Testis (tissue), 3 donors: ENCODE results near the gene KRTAP1-5. TPM values are rescaled to one million over a fixed set of nuclear protein-coding genes. Genes with fewer than 3 reads are reported as not detected.
"Not testable (repeated sequence)": the region's sequence is repeated elsewhere in the genome, so short reads cannot be mapped to it uniquely, and the experiment has no call there.

Experiments
- DNase-seq: peaks from one replicate; pipeline ENCODE4 v3.0.0-alpha.2; 2019
- H3K27ac ChIP-seq, 2 donors: fragments of 200-600 bp; sonication (generic); one replicate each; pipeline ENCODE4 v1.5.1; 2019
- H3K27me3 ChIP-seq: fragments of 200-600 bp; sonication (generic); one replicate; pipeline ENCODE4 v1.5.1; 2019
- H3K36me3 ChIP-seq: fragments of 200-600 bp; sonication (generic); one replicate; pipeline ENCODE4 v1.5.1; 2017; ENCODE audit warnings: low read depth; ENCODE audit errors: missing control alignments
- H3K4me1 ChIP-seq: fragments of 200-600 bp; sonication (generic); one replicate; pipeline ENCODE4 v1.5.1; 2019
- H3K4me3 ChIP-seq, 2 donors: fragments of 200-600 bp; sonication (generic); one replicate each; pipeline ENCODE4 v1.5.1; 2017 to 2019
- H3K9me3 ChIP-seq: fragments of 200-600 bp; sonication (generic); one replicate; pipeline ENCODE4 v1.5.1; 2017
- POLR2A ChIP-seq: fragments of 450-650 bp; IDR thresholded peaks from one replicate; pipeline ENCODE4 v1.6.1; 2017; ENCODE audit warnings: antibody characterized with exemption, mild to moderate bottlenecking, moderate library complexity
- WGBS, 2 donors: methylation state at CpG; one replicate each; pipeline ENCODE4 v1.1.5; 2018; 5-methylcytosine and 5-hydroxymethylcytosine counted together
- intact Hi-C: fragments of 100-400 bp; cut with DNase I; formaldehyde crosslinking; loops from one replicate; pipeline ENCODE4 v1.15.1; 2023; ENCODE audit warnings: low total_unique reads
- polyA plus RNA-seq: library from polyadenylated mRNA; stranded (reverse); fragments of 350-450 nt; fragmentation: Illumina TruSeq; extraction: RNeasy Lipid Tissue Mini Kit (QIAGEN cat#74804); gene quantifications from one replicate; pipeline ENCODE4 v1.2.3, GENCODE V29; 2014; ENCODE audit warnings: low read depth, low replicate concordance; ENCODE audit not compliant: insufficient read depth
- total RNA-seq, 2 donors: library from RNA; depleted of rRNA; stranded (reverse); fragments of >200 nt; gene quantifications; one replicate each; pipeline ENCODE4 v1.2.3, GENCODE V29; 2016
- TF ChIP-seq, protein P1 (sequence below), 3 experiments: fragments of 450-650 bp in 2 of 3; fragments of 200-600 bp in 1 of 3; sonication (generic) in 1 of 3; IDR thresholded peaks; one replicate each; pipeline ENCODE4 v1.5.1; 2016 to 2019; ENCODE audit warnings: antibody characterized with exemption in 3 of 3, mild to moderate bottlenecking in 2 of 3, moderate library complexity in 1 of 3

Gene KRTAP1-5
- total and polyA plus RNA-seq, 3 donors from 2014 or later = not detected

DNA sequence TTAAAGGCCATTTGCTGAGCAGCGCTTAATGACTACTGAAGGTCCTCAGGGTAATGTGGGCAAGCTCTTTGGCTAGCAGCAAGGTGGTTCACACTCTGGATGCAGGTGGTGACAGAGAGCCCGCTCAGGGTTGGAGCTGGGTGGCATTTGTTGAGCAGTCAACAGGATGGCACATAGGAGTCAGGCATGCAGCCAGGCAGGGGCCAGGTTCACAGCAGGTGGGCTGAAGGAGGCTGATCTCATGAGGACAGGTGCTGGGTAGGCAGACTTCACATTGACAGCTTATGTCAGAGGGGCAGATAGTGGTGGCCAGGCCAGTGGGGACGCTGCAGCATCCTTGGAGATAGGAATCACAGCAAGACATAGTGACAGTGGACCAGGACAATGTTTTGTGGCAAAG, 22.6 kb downstream of the KRTAP1-5 start:
- Histone ChIP-seq H3K9me3 (no peaks in the 10 kb centered on the region), H3K27me3 (no peaks in the 10 kb centered on the region), H3K36me3 (no peaks in the 10 kb centered on the region), H3K4me1 (no peaks in the 10 kb centered on the region), H3K27ac (no peak overlapping the region), H3K4me3 (no peak overlapping the region)
- 74 to 89% methylated on average over 3 of the region's 3 CpGs for WGBS, 2 donors
- intact Hi-C loops = no loop called here
- no peak for TF ChIP-seq POLR2A
- TF ChIP-seq, protein P1, sequence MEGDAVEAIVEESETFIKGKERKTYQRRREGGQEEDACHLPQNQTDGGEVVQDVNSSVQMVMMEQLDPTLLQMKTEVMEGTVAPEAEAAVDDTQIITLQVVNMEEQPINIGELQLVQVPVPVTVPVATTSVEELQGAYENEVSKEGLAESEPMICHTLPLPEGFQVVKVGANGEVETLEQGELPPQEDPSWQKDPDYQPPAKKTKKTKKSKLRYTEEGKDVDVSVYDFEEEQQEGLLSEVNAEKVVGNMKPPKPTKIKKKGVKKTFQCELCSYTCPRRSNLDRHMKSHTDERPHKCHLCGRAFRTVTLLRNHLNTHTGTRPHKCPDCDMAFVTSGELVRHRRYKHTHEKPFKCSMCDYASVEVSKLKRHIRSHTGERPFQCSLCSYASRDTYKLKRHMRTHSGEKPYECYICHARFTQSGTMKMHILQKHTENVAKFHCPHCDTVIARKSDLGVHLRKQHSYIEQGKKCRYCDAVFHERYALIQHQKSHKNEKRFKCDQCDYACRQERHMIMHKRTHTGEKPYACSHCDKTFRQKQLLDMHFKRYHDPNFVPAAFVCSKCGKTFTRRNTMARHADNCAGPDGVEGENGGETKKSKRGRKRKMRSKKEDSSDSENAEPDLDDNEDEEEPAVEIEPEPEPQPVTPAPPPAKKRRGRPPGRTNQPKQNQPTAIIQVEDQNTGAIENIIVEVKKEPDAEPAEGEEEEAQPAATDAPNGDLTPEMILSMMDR (IDR thresholded peaks at IDR 0.05) = no peak
- no peak for DNase-seq

DNA sequence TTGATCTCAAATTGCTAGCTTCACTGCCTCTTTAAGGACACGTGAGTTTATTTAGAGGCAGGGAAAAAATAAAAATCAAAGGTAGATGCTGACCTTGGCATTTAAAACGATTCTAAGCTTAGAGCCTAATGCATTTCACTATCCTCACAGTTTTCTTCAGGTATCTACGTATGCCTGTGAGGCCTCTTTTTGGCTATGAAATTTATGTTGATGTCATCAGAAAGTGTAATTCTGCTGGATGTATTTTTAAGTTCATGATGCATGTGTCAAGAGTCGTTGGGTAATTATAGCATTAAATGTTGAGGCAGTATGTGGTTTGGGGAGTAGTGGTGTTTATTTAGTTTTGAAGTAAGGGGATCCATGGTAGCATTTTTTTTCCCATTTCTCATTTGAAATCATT, 23.1 kb downstream of the KRTAP1-5 start:
- no peaks in the 10 kb centered on the region for H3K27me3 ChIP-seq
- TF ChIP-seq, protein P1 (IDR thresholded peaks at IDR 0.05) = no peak
- TF ChIP-seq POLR2A = no peak
- no peaks in the 10 kb centered on the region for H3K4me1 ChIP-seq
- H3K4me3 ChIP-seq = no peak overlapping the region
- no peak for DNase-seq
- intact Hi-C loops = no loop called here
- 58 to 67% methylated on average over 4 of the region's 4 CpGs for WGBS, 2 donors
- H3K27ac ChIP-seq = no peak overlapping the region
- no peaks in the 10 kb centered on the region for H3K36me3 ChIP-seq
- no peaks in the 10 kb centered on the region for H3K9me3 ChIP-seq

DNA sequence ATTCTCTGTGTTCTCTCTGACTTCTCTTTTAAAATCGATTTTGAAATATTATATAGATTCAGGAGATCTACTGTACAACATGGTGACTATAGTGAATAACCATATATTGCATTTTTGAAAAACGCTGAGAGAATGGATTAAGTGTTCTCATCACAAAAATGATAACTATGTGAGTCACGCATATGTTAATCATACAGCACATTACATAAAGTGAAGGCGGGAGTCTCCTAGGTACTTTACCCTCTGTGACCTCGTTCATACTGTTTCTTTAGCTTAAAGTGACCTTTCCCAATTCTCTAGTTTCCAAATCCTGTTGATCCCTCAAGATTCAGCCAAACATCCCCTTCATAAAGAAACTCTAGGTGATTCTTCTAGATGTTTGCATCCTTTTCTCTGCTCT, 24.2 kb downstream of the KRTAP1-5 start:
- Histone ChIP-seq H3K27ac (no peak overlapping the region), H3K4me1 (no peaks in the 10 kb centered on the region), H3K36me3 (no peaks in the 10 kb centered on the region), H3K27me3 (no peaks in the 10 kb centered on the region), H3K4me3 (no peak overlapping the region), H3K9me3 (no peaks in the 10 kb centered on the region)
- no peak for DNase-seq
- TF ChIP-seq, protein P1 (IDR thresholded peaks at IDR 0.05) = no peak
- no peak for TF ChIP-seq POLR2A
- WGBS, 2 donors = 72 to 73% methylated on average over 5 of the region's 5 CpGs
- intact Hi-C loops = no loop called here

DNA sequence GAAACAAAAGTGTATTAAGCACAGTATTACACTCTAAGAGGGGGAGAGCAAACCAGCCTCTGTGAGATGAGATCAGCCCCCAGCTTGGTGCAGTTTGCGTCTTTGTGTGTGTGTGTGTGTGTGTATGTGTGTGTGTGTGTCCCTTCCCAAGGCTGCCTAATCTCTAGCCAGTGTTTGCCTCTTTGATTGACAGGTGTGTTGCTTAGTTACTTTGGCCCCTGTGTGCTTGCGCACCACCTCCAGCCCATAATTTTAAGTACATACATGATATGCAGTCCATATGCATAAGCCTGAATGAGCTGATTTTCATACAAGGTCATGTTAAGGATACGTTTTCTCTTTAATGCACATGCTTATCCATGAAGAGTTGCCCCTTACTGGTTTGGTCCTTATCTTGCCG, 25.2 kb downstream of the KRTAP1-5 start:
- intact Hi-C loops = no loop called here
- H3K4me1 ChIP-seq = no peaks in the 10 kb centered on the region
- no peak overlapping the region for H3K27ac ChIP-seq
- no peaks in the 10 kb centered on the region for H3K9me3 ChIP-seq
- no peak overlapping the region for H3K4me3 ChIP-seq
- H3K36me3 ChIP-seq = no peaks in the 10 kb centered on the region
- H3K27me3 ChIP-seq = no peaks in the 10 kb centered on the region
- no peak for TF ChIP-seq POLR2A
- TF ChIP-seq, protein P1 (IDR thresholded peaks at IDR 0.05) = no peak
- 80 to 84% methylated on average over 4 of the region's 4 CpGs for WGBS, 2 donors
- DNase-seq = no peak

DNA sequence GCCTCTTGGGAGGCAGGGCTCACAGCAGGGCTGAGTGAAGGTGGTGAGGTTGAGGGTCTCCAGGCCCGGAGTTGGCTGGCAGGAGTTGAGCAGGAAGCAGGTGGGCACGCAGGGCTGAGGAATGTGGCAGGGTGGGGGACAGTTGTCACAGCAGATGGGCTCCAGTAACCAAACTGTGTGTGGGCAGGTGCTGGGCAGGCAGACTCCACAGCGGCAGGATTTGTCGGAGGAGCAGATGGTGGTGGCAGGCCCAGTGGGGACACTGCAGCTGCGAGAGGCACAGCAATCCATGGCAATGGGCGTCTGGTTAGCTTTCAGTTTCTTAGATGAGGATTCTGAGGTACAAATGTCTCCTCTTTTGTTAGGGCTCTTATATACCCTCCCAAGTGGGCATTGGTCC, 27.4 kb downstream of the KRTAP1-5 start, which contains the start of gene KRTAP3-2:
TSS of gene KRTAP3-2 (minus strand) at position 344 of the 400 bp plus-strand sequence. CDS start at position 291, 53 bp downstream.
- H3K27ac ChIP-seq, H3K9me3 ChIP-seq, DNase-seq, intact Hi-C loops, H3K4me3 ChIP-seq, H3K27me3 ChIP-seq, H3K4me1 ChIP-seq, H3K36me3 ChIP-seq: not testable (repeated sequence)
- WGBS, 2 donors = 91 to 94% methylated on average over 6 of the region's 6 CpGs
